Left lung (tissue), 10 donors: ENCODE results near the gene NPC1. TPM values are rescaled to one million over a fixed set of nuclear protein-coding genes. Genes with fewer than 3 reads are reported as not detected.
A peak's percentile ranks its signal among the peaks of the same experiment; 100 is the strongest.

ENCODE experiments used
- ATAC-seq: fragments of 200-7000 bp; cut with Tn5 transposase; one replicate; pipeline ENCODE4 v1.9.1; 2020; ENCODE audit warnings: moderate library complexity
- DNase-seq, 4 donors: peaks; one replicate each; pipeline ENCODE4 v3.0.0-alpha.2; 2013 to 2020
- H3K27ac ChIP-seq, 2 donors: fragments of 200-600 bp; sonication (generic) in 1 of 2; one replicate each; pipeline versions ENCODE4 v1.5.0 to v1.8.0; 2020 to 2021
- H3K27me3 ChIP-seq, 2 donors: fragments of 200-600 bp; sonication (generic) in 1 of 2; one replicate each; pipeline versions ENCODE4 v1.5.0 to v1.8.0; 2020 to 2021
- H3K36me3 ChIP-seq, 2 donors: fragments of 200-600 bp; sonication (generic) in 1 of 2; one replicate each; pipeline versions ENCODE4 v1.5.0 to v1.8.0; 2020 to 2021
- H3K4me1 ChIP-seq, 2 donors: fragments of 200-600 bp; one replicate each; pipeline ENCODE4 v1.8.0; 2021
- H3K4me3 ChIP-seq, 2 donors: fragments of 200-600 bp; sonication (generic) in 1 of 2; one replicate each; pipeline versions ENCODE4 v1.5.0 to v1.8.0; 2020 to 2021; ENCODE audit warnings: mild to moderate bottlenecking in 1 of 2
- H3K9me3 ChIP-seq, 2 donors: fragments of 200-600 bp; sonication (generic) in 1 of 2; one replicate each; pipeline versions ENCODE4 v1.5.0 to v1.8.0; 2020 to 2021
- intact Hi-C, 2 donors: fragments of 100-400 bp; cut with DNase I; formaldehyde crosslinking; loops; one replicate each; pipeline versions ENCODE4 v1.11.2 to v1.14.2; 2022
- polyA plus RNA-seq, 6 donors: library from polyadenylated mRNA; unstranded; fragments of 120-200 nt; gene quantifications; one replicate each; pipeline ENCODE4 v1.2.1, GENCODE V29; 2013; ENCODE audit not compliant: insufficient read length in 6 of 6
- total RNA-seq, 2 donors: library from RNA; stranded (reverse); fragmentation: NEBNext Ultra II Directional; extraction: Animal tissue kit (Norgen Biotek cat#: 25700); gene quantifications; one replicate each; pipeline ENCODE4 v1.2.1, GENCODE V29; 2021
- TF ChIP-seq, protein P1 (sequence below), 2 donors: fragments of 200-600 bp; sonication (generic) in 1 of 2; IDR thresholded peaks; one replicate each; pipeline versions ENCODE4 v1.5.0 to v1.8.0; 2021; ENCODE audit warnings: antibody characterized with exemption in 2 of 2
- donor health status: DM: no; HTN: yes; CAD: no.
- donor health status: DM: no; HTN: no; CAD: no.

Gene NPC1
- total and polyA plus RNA-seq, 8 donors, result 23.9 to 138 (median 27.4) TPM

DNA sequence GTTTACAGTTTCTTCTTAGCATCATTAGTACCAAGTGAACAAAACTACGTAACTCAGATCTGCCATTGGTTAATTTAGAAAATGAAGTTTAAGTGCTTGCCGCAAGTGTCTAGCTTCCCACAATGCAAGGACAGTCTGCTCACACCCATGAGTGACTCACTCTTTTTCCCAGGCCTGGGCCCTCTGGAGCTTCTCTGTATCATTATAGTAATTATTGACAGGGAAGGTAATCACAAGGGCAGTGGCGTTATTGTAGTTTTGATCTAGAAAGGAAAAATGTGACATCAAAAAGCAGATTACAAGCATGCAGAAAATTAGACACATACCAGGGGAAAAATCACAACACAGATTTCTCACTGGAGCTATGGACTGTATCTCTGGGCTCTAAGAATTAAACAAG is 38.5 kb downstream of the NPC1 start:
- H3K27ac ChIP-seq, result peak overlapping the region in 1 of 2 donors; percentile 18
- peaks cover 9 to 10% of the 10 kb centered on the region in 2 donors for H3K4me1 ChIP-seq
- no peaks in the 10 kb centered on the region for H3K27me3 ChIP-seq
- intact Hi-C loops, result no loop called here
- DNase-seq (no peak), ATAC-seq (peak; percentile 32)
- TF ChIP-seq, protein P1, sequence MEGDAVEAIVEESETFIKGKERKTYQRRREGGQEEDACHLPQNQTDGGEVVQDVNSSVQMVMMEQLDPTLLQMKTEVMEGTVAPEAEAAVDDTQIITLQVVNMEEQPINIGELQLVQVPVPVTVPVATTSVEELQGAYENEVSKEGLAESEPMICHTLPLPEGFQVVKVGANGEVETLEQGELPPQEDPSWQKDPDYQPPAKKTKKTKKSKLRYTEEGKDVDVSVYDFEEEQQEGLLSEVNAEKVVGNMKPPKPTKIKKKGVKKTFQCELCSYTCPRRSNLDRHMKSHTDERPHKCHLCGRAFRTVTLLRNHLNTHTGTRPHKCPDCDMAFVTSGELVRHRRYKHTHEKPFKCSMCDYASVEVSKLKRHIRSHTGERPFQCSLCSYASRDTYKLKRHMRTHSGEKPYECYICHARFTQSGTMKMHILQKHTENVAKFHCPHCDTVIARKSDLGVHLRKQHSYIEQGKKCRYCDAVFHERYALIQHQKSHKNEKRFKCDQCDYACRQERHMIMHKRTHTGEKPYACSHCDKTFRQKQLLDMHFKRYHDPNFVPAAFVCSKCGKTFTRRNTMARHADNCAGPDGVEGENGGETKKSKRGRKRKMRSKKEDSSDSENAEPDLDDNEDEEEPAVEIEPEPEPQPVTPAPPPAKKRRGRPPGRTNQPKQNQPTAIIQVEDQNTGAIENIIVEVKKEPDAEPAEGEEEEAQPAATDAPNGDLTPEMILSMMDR (IDR thresholded peaks at IDR 0.05), result no peak
- H3K9me3 ChIP-seq, result no peaks in the 10 kb centered on the region
- peaks cover 0 to 100% of the 10 kb centered on the region in 2 donors for H3K36me3 ChIP-seq
- no peak overlapping the region for H3K4me3 ChIP-seq

GRCh38 chr18:23547306-23547705 is 39.0 kb downstream of the NPC1 start:
- Histone ChIP-seq H3K27me3 (no peaks in the 10 kb centered on the region), H3K4me1 (peaks cover 6 to 8% of the 10 kb centered on the region in 2 donors), H3K9me3 (no peaks in the 10 kb centered on the region), H3K36me3 (peaks cover 0 to 100% of the 10 kb centered on the region in 2 donors), H3K27ac (peak overlapping the region in 1 of 2 donors; percentile 18), H3K4me3 (no peak overlapping the region)
- peak; percentile 5 for ATAC-seq
- intact Hi-C loops, result no loop called here
- DNase-seq, result no peak
- TF ChIP-seq, protein P1 (IDR thresholded peaks at IDR 0.05), result no peak

GRCh38 chr18:23545247-23545789 is 41.0 kb downstream of the NPC1 start:
- TF ChIP-seq, protein P1 (IDR thresholded peaks at IDR 0.05), result no peak
- intact Hi-C loops, result no loop called here
- no peak for ATAC-seq
- Histone ChIP-seq H3K9me3 (no peaks in the 10 kb centered on the region), H3K4me1 (peaks cover 17 to 19% of the 10 kb centered on the region in 2 donors), H3K27ac (no peak overlapping the region), H3K36me3 (peaks cover 0 to 100% of the 10 kb centered on the region in 2 donors), H3K4me3 (no peak overlapping the region), H3K27me3 (no peaks in the 10 kb centered on the region)
- no peak for DNase-seq

GRCh38 chr18:23542461-23542860 is 43.8 kb downstream of the NPC1 start:
- no peak for ATAC-seq
- TF ChIP-seq, protein P1 (IDR thresholded peaks at IDR 0.05), result no peak
- peaks cover 11 to 24% of the 10 kb centered on the region in 2 donors for H3K4me1 ChIP-seq
- H3K27ac ChIP-seq, result no peak overlapping the region
- H3K36me3 ChIP-seq, result peaks cover 0 to 100% of the 10 kb centered on the region in 2 donors
- H3K4me3 ChIP-seq, result no peak overlapping the region
- DNase-seq, result no peak
- no peaks in the 10 kb centered on the region for H3K9me3 ChIP-seq
- H3K27me3 ChIP-seq, result no peaks in the 10 kb centered on the region
- intact Hi-C loops, result no loop called here

DNA sequence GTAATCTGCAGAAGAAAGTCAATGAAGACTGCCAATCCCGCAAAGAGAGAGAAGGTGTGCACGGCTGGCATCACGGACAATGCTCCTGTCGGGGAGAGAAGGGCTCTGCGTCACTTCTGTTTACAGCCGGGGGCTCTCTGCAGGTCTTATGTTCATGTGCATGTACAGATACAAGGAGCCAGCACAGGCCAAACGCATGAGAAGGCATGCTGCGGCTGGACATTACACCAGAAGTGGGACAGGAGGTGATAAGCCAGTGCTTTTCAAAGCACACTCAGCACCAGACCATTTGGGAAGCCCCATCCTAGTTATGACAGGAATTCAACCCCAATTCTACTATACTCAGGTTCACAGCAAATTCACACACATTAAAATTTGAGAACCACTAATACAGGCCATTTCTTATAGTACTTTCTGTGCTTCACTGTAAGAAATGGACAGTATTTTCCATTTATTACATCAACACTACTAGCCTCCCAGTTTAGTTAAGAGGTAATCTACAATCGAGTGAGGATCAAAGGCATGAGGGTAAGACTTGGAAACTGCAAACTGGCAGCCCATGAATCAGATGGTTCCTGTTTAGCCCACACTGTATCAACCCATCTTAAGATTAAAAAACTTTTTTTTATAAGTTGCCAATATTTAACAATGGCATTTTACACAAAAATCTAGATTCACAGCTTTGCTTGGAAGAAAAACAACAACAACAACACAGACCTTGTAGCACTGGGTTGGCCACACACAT is 44.8 kb downstream of the NPC1 start:
- no peak for DNase-seq
- H3K9me3 ChIP-seq, result no peaks in the 10 kb centered on the region
- intact Hi-C loops, result no loop called here
- H3K27ac ChIP-seq, result peak overlapping the region; percentile 26 to 41
- peaks cover 11 to 24% of the 10 kb centered on the region in 2 donors for H3K4me1 ChIP-seq
- ATAC-seq, result no peak
- H3K4me3 ChIP-seq, result no peak overlapping the region
- TF ChIP-seq, protein P1 (IDR thresholded peaks at IDR 0.05), result no peak
- H3K27me3 ChIP-seq, result no peaks in the 10 kb centered on the region
- peaks cover 0 to 100% of the 10 kb centered on the region in 2 donors for H3K36me3 ChIP-seq
